ENCODE results near the gene BABAM2.
"Not testable (repeated sequence)": the region's sequence is repeated elsewhere in the genome, so short reads cannot be mapped to it uniquely, and the experiment has no call there.

The BABAM2 gene

GRCh38 chr2:27890146-27890923, at the start of gene BABAM2, which contains the start of gene RBKS:
Gene BABAM2 (plus strand): TSS chr2:27890729. CDS start chr2:27894557, 3,828 bp downstream.
Gene RBKS (minus strand): TSS chr2:27890387. CDS start chr2:27890345, 42 bp downstream.
- peak; percentile 63 for DNase-seq (ENCODE audit: low read depth)

- no peak for DNase-seq (ENCODE audit: low read depth)
These were observed 47.6 kb upstream of the BABAM2 start for GRCh38 chr2:27842894-27843293.

DNA sequence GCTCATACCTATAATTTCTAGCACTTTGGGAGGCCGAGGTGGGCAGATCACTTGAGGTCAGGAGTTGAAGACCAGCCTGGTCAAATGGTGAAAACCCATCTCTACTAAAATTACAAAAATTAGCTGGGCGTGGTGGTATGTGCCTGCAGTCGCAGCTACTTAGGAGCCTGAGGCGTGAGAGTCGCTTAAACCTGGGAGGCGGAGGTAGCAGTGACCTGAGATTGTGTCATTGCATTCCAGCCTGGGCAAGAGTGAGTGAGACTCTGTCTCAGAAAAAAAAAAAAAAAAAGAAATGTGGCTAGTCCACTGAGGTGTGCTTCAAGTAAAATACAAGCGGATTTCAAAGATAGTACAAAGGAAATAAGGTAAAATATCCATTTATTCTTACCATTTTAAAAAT, 46.5 kb upstream of the BABAM2 start:
- no peak for DNase-seq (ENCODE audit: low read depth)

- peak; percentile 20 for DNase-seq (ENCODE audit: low read depth)
These were observed 45.7 kb upstream of the BABAM2 start for GRCh38 chr2:27844821-27845255.

DNA sequence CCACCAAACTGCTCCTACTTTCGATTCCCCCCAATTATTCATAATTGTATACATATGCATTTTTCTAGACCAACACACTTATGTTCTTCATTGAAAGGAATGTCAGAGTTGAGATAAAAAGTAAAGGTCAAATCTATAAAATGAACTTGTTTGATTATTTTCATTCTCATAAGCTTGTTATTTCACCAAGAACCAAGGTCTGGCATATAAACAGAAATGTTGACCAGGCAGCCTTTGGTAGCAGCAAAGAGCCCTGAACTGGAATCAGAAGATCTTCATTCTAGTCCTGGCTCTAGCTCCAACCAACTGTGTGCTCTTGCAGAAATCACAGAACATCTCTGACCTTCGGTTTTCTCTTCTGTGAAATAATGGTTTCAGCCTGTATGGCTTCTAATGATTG, 43.2 kb upstream of the BABAM2 start:
- DNase-seq (ENCODE audit: low read depth): no peak

DNA sequence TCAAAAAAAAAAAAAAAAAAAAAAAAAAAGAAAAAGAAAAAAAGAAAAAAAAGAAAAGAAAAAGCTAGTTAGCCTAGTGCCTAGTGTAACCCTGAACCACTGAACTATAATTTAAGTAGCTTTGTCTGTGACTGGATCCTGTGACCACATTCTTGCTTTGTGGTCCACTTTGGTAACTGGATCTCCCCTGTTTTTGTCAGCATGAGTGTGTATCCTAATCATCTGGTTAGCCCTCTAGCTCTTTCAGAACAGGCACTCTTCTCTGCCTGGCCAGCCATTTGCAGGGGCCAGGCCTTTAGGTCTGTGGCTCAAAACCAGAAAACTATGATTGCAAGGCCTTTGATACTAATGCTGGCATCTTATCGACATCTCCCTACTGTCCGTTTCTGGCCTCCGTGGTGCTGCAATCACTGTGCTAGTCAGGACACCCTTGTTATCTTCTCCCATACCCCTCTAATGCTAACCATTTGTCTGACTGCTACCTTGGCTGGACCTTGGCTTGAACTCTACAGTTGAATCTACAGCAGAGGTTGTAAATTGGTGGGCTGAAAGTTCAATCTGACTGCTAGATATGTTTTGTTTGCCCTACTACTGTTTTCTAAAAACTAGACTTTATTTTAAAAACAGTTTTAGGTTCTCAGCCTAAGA, 40.8 kb upstream of the BABAM2 start:
- DNase-seq (ENCODE audit: low read depth): no peak

DNA sequence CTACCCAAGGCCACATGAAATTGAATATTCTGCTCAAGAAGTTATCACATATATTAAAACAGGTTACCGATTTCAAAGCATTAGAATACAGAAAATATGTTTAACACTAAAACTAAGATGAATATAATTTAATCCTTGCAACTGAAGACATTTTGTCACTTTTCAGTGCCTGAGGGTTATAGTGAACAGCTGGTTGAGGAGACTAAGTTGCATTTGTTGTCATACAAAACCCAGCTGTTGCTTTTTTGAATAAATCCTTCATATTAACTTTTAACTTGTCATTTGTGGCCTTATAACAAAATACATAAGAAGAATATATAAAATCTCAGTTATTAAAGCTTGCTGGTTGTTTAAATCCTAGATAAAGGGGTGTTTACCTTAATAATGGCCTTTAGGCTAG, 37.8 kb upstream of the BABAM2 start:
- no peak for DNase-seq (ENCODE audit: low read depth)

DNA sequence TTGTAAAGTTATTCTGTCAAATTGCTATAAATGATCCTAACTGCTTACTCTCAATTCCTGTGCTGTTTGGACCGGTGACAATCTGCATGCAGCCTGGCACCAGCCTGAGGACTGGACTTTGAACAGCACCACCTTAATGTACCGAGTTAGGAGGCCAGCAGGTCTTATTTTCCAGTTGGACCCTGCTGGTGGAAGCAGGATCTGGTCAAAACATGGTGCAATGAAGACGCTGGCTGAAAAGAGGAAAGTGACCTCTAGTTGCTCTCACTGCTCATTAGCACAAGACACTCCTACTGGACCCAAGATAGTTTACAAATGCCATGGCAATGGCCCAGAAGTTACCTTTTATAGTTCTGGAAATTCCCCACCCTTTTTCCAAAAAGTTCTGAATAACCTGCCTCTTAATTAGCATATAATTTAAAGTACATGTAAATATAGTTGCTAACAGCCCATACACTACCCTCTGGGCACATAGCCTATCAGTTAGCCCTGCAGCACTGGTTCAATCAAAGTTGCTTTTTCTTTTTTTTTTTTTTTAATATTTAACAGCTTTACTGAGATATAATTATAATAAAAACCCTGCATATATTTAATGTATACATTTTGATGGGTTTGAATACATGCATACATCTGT, 36.2 kb upstream of the BABAM2 start:
- DNase-seq (ENCODE audit: low read depth): no peak

DNA sequence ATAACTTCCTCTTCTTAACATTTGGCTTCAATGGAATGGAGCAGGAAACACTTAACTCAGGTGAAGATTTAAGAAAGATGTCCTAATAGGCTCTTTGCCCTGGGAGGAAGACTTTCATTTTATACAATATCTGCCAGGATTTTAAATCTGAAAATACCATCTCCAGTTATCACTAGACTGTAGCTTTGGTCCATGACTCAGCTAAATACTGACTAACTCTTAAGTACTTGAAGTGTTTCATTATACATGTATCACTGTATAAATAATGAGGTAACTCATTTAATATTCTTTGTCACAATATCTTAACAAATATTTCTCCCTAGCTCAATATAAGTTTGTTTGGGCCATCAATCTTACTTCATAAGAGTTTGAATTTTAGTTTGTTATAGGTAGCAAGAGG, 35.1 kb upstream of the BABAM2 start:
- no peak for DNase-seq (ENCODE audit: low read depth)

- DNase-seq (ENCODE audit: low read depth): no peak
These were observed 34.1 kb upstream of the BABAM2 start for GRCh38 chr2:27856386-27856785.

- no peak for DNase-seq (ENCODE audit: low read depth)
These were observed 33.6 kb upstream of the BABAM2 start for GRCh38 chr2:27856956-27857355.

DNA sequence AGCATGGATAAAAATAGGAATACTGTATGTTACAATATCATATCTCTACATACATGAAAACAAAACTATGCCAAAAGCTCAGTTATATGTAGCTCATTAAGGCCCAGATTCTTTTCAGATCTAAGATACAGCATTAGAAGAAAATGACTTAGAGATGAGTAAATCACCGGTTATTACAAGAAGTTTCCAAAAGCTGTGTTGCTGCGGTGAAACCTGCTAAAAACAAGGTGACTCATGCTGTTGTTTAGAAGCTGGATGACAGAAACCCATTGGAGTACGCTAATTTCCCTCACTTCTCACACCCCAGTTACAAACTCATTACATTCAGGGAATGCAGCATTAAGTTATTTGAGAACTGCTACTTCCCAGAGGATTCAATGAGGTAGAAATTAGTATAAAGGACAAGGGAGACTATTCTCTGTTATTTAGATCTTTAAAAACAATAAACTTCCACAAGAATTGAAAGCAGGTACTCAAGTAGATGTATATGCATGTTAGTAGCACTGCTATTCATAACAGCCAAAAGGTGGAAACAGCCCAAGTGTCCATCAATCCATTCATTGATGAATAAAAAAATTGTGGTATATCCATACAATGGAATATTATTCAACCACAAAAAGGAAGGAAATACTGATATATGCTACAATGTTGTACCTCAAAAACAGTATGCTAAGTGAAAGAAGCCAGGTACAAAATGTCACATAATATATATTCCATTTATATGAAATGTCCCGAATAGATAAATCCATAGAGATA, 32.9 kb upstream of the BABAM2 start:
- DNase-seq (ENCODE audit: low read depth): no peak

GRCh38 chr2:27860111-27860510, 30.4 kb upstream of the BABAM2 start:
- no peak for DNase-seq (ENCODE audit: low read depth)

- DNase-seq (ENCODE audit: low read depth): no peak
These were observed 27.4 kb upstream of the BABAM2 start for GRCh38 chr2:27863146-27863545.

- DNase-seq (ENCODE audit: low read depth): not testable (repeated sequence)
These were observed 26.6 kb upstream of the BABAM2 start for GRCh38 chr2:27863955-27864354.

DNA sequence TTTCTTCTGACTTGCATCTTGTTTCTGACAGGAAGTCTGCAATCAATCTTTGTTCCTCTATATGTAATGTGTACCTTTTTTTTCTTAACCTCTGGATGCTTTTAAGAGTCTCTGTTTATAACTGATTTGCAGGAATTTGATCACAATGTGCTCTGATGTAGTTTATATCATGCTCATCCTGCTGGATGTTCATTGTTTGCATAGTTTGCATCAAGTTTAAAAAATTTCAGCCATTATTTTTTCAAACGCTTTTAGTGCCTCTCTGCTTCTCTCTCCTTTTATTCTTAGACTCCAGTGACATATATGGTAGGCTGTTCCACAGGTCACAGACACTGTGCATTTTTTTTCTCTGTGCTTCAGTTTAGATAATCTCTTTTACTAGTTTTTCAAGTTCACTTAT, 24.3 kb upstream of the BABAM2 start:
- DNase-seq (ENCODE audit: low read depth): no peak

DNA sequence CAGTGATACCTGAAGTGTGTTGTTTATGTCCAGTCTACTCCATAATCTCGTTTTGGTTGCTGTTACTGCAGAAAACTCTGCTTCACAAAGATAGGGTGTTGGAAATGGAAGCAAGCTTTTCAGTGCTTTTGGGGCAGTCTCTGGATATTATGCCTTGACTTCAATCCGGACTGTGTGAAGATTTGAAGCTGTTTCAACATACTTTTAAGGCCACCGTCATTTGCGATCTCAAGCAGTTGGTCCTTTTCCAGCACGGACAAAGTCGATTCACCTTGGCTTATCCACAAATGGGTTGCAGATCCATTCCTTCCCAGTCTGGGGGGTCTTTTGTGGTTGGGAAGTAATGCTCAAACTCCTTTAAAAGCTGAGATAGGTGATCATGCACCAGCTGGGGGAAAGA, 20.8 kb upstream of the BABAM2 start:
- no peak for DNase-seq (ENCODE audit: low read depth)

- no peak for DNase-seq (ENCODE audit: low read depth)
These were observed 19.8 kb upstream of the BABAM2 start for GRCh38 chr2:27870724-27871123.

DNA sequence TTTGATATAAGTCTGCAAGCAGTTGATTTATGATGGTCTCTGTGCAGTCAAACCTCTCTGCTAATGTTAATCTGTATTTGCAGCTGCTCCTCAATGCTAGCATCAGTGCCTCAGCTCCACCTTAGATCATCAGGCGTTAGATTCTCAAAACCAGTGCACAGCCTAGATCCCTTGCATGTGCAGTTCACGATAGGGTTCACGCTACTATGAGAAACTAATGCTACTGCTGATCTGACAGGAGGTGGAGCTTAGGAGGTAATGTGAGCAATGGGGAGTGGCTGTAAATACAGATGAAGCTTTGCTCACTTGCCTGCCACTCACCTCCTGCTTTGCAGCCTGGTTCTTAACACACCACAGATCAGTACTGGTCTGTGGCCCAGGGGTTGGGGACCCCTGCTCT, 18.7 kb upstream of the BABAM2 start:
- DNase-seq (ENCODE audit: low read depth): no peak

DNA sequence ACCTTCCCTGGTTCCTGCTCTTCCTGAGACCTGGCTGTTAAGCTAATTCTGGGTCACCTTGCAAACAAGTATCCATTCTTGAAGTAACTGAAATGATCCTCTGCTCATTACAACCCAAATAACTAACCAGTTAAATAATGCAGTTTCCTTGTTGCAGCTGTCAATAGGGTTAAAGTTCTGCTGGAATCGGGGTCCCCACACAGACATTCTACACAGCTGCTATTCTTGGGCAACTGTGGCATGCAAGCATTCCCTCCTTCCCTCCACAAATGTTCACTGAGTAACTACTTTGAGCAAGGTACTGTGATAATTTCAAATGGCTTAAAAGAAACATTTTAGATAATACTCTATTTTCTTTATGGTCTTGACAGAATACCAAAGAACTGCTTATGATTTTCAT, 17.4 kb upstream of the BABAM2 start:
- DNase-seq (ENCODE audit: low read depth): no peak

- DNase-seq (ENCODE audit: low read depth): no peak
These were observed 15.2 kb upstream of the BABAM2 start for GRCh38 chr2:27875089-27875881.

DNA sequence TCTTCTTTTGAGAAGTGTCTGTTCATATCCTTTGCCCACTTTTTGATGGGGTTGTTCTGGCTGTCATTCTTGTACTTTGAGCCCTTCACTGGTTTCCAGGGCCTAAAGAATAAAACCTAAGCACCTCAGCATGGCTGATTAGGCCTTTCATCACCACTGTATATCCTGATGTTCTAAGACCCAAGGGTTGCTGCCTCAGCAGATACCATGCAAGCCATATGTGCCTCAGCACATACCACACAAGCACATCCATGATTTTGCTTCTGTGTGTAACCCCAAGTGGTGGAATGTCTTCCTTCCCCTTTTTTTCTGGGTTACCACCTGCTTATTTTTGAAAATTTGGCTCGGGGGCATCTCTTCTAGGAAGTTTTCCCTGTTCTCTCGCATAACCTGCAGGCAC, 11.7 kb upstream of the BABAM2 start:
- no peak for DNase-seq (ENCODE audit: low read depth)

All from CMK (cell line).